ENCODE data around the gene DNAH7.
"Not testable (repeated sequence)": the region's sequence is repeated elsewhere in the genome, so short reads cannot be mapped to it uniquely, and the experiment has no call there.

Gene DNAH7

DNA sequence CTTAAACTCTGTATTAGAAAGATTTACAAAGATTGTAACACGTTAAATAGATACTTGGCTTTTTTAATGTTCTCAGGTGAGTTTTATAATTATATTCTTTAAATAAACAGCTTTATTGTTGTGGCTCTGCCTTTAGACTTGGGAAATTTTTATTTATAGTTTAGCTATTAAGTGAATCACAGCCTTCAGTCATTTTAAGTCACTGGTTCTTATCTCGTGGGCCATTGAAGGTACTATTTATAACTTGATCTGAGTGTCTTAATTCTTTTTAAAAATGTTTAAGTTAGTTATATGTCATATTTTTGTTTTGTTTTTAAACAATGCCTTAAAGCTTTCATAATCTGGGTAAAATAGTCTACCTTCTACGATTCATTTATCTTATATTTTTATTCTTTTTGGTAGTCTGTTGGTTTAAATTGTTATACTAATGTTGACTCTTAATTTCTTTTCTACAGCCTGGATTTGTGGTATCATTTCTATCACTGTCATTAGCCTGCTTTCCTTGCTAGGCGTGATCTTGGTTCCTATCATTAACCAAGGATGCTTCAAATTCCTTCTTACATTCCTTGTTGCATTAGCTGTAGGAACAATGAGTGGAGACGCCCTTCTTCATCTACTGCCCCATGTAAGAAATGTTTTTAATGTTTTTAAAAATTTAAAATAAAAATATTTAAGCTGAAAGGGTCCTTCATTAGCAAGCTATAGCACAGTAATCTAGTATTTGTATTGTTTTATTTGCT, 362.3 kb downstream of the DNAH7 start:
- DNase-seq = no peak

- no peak for DNase-seq
Measured at GRCh38 chr2:195700480-195700879, 368.2 kb downstream of the DNAH7 start.

DNA sequence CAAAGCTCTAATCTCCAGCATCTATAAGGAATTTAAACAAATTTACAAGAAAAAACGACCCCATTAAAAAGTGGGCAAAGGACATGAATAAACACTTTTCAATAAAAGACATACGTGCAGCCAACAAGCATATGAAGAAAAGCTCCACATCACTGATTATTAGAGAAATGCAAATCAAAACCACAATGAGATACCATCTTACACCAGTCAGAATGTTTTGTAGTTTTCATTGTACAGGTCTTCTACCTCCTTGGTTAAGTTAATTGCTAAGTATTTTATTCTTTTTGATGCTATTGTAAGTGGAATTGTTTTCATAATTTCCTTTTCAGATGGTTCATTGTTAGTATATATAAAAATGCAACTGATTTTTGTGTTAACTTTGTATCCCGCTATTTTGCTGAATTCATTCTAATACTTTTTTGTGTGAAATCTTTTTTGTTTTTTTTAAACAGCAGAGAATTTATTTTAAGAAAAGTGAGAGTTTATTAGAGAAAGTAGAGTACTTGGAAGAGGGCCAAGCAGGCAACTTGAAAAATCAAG, 370.9 kb downstream of the DNAH7 start:
- DNase-seq = no peak

DNA sequence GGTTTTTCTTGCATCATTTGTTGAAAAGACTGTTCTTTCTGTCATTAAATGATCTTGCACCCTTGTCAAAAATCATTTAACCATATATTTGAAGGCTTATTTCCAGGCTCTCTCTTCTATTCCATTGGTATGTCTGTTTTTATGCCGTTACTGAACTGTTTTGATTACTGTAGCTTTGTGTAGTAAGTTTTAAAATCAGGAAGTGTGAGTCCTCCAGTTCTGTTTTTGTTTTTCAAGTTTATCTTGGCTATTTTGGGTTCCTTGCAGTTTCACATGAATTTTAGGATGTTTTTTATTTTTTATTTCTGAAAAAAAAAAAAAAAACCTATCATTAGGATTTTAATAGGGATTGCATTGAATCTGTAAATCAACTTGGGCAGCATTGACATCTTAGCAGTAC, 372.6 kb downstream of the DNAH7 start:
- no peak for DNase-seq

DNA sequence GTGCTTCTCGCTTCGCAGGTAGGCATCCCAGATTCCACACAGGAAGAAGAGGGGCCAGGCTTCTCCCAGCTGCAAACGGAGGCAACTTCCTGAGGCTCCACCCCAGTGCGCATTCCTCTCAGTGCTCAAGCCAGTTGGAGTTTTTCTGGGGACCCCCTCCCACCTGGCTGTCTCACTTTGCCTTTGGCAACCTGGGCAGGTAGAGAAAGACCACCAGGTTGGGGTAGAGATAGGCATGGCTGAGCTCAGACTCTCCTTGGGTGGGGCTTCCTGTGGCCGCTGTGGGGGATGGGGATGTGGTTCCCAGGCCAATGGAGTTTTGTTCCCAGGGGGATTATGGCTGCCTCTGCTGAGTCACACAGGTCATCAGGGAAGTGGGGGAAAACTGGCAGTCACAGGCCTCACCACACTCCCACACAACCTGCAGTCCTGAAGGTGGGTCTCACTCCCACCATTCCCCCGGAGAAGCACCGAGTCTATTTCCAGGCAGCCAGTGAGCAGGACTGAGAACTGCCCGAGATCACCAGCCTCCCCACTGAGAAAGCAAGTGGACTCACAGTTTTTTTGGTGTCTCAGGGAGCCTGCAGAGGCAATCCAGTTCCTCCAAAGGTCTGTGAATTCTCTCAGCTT, 373.5 kb downstream of the DNAH7 start:
- no peak for DNase-seq

- DNase-seq = peak; percentile 28
Measured at GRCh38 chr2:195694553-195694952, 374.1 kb downstream of the DNAH7 start.

GRCh38 chr2:195692531-195692930, 376.1 kb downstream of the DNAH7 start:
- DNase-seq = not testable (repeated sequence)
